Stimulated activated CD8-positive, alpha-beta memory T cell treated with anti-CD3 and anti-CD28 coated beads, Interleukin-7, amount 100 ng/mL, for 1 hour (primary cell): Measurements from ENCODE around the gene CLDN6.

Experiments
- DNase-seq, 2 donors: peaks; one replicate each; pipeline ENCODE4 v3.0.0-alpha.2; 2020; ENCODE audit warnings: low read depth in 2 of 2

Gene CLDN6

DNA sequence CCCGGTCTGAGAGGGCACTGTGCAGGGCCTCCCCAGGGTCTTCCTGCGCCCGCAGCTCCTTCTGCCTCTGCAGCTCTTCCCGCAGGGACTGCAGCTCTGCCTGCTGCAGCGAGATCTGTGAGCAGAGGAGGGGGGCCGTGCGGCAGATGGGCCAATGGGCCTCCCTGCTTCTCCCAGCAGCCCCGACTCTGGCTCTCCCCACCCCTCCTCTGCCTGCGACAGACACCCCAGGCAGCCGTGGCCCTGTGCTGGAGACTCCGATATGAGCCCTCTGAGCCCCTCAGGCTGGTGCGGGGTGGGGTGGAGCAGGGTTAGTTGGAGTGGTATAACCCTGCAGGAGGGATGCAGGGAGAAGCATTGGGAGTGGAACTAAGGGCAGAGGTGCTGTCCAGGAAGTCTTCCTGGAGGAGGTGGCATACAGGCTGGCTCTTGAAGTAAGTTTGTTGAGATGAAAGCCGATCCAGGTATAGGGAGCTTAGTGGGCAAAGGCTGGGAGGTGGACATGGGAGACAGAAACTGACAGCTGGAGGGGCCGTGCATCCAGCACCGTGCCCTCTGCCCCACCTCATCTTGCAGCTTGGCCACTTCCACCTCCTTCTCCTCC, 10.8 kb upstream of the CLDN6 start:
- DNase-seq: no peak

DNA sequence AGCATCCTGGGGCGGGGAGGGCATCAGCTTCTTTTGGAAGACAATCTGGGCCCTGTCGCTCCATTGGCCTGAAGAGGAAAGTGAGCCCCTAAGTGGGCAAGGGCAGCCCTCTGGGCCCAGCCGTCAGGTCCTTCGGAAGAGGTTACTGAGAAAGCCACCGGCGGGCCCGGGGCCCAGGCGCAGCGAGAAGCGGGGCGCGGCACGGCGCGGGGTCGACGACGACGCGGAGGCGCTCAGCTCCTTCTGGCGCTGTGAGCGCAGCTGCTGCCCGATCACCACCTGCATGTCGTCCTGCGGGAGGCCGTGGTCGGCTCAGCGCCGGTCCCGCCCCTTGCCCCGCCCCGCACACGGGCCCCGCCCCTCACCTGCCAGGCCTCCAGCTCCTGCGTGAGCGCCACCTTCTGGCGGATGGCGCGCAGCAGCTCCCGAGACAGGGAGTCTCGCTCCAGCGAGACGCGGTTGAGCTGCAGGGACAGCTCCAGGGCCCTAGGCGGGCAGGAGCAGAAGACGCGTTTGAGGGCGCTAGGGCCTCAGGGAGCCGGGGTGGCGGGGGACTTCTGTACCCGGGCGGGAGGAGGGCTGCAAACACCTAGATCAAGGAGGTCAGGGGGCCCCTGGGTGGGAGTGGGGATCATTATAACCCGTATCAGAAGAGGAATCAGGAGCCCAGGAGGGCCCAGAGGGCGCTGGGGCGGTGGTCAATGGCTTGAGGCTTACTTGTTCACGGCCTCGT, 10.2 kb upstream of the CLDN6 start:
- DNase-seq: peak; percentile 73 to 78

DNA sequence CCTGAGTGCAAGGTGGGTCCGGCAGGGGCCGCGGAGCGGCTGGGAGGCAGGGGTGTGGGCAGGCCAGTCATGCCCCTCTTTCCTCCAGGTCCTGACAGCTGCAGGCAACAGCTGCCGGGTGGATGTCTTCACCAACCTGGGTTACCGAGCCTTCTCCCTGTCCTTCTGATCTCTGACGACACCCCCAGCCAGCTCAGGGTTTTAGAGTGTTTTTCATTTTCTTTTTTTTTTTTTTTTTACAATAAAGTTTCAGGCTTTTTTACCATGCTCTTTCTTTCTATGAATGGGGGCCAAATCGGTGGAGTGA, 9.5 kb upstream of the CLDN6 start:
- DNase-seq: no peak

DNA sequence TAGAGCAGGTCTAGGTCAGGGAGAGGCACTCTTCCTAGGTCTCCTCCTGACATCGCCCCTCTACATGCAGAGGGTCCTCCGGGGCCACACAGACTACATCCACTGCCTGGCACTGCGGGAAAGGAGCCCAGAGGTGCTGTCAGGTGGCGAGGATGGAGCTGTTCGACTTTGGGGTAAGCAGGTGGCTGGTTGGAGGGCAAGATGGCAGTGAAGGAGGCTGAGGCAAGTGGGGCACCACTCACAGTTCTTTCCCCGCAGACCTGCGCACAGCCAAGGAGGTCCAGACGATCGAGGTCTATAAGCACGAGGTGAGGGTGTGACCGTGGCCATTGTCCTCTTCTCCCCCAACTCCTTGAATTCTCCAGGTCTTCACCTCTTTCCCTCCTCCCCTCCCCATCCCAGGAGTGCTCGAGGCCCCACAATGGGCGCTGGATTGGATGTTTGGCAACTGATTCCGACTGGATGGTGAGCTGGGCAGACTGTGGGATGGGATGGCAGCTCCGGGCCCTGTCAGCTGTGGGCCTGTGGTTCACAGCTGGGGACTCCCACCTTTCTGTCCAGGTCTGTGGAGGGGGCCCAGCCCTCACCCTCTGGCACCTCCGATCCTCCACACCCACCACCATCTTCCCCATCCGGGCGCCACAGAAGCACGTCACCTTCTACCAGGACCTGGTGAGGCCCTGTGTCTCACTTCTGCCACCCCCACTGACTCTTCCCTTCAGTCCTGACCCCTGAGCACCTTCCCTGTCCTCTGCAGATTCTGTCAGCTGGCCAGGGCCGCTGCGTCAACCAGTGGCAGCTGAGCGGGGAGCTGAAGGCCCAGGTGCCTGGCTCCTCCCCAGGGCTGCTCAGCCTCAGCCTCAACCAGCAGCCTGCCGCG, 8.9 kb upstream of the CLDN6 start:
- no peak for DNase-seq

DNA sequence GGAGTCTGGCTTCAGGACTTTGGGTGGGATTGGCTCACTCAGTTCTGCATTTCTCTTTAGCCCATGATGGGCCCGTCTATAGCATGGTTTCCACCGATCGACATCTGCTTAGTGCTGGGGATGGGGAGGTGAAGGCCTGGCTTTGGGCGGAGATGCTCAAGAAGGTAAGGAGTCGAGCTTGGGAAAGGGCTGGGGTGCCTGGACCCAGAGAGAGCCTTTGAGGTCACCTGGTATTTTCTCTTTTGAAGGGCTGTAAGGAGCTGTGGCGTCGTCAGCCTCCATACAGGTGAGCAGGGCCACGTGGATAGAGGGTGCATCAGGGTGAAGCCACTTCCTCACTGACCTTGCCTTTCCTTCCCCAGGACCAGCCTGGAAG, 8.0 kb upstream of the CLDN6 start:
- no peak for DNase-seq

DNA sequence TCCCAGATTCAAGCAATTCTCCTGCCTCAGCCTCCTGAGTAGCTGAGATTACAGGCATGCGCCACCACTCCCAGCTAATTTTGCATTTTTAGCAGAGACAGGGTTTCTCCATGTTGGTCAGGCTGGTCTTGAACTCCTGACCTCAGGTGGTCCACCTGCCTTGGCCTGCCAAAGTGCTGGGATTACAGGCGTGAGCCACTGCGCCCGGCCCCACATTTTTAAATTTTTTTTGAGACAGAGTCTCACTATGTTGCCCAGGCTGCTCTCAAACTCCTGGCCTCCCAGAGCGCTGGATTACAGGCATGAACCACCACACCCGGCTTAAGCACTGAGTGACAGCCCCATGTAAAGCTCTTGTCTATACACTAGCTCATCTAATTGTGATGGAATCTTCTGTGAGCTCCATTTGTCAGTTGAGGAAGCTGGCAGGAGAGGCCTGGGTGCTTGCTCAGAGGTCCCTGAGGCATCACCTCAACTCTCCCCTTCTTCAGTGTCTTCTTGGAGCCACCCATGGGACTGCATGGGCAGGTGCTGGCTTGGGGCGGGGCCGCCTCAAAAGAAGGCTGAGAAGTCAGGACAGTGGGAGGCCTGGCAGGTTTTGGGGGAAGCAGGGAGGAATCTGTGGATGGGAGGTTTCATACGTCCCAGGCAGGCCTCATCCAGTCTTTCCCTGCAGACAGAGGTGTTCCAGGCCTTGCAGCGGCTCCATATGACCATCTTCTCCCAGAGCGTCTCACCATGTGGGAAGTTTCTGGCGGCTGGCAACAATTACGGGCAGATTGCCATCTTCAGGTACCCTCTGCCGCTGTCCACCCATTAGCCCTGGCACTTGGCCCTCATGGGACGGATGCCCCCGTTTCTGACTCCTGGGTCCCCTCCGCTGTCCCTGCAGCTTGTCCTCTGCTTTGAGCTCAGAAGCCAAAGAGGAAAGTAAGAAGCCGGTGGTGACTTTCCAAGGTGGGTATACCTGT, 7.3 kb upstream of the CLDN6 start:
- DNase-seq: no peak

DNA sequence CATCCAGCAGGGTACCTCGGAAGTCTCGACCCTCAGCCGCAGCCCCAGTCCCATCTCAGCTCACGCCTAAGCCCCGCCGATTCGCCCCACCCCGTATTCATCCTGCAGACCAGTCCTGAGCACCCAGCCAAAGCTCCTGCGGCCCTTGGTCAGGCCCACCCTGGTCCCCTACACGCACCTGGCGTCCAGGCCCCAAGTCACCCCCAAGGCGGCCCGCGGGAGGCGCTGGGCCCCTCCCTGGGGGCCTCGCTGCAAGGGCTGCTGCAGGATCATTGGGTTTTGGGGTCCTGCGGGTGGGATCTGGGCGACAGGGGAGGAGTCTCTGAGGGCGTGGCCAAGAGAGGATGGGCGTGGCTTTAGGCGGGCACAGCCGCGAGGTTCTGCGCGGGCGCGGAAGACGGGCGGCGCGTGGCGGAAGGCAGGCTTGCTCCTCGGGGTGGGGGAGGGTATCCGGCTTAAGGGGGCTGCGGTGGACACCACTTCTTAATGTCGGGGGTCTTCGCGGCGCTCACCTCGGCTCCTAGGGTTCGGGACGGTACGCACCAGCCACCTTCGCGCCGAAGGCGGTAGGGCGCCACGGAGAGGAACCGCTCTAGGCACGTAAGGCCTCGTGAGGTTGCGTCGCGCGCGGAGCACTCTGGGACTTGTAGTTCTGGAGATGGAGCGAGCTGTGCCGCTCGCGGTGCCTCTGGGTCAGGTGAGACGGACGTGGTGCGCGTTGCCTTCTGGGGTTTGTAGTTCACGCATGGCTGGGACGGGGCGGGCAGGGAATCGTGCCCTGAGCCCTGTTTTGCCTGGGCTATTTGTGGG, 5.9 kb upstream of the CLDN6 start, which contains the start of the genes HCFC1R1 and THOC6:
Gene HCFC1R1 (minus strand): TSS at position 274 of the 810 bp plus-strand sequence. CDS start 1 bp downstream, at position 273.
Gene THOC6 (plus strand): TSS at position 367 of the 810 bp plus-strand sequence. CDS start 292 bp downstream, at position 659.
- peak; percentile 84 to 86 for DNase-seq

DNA sequence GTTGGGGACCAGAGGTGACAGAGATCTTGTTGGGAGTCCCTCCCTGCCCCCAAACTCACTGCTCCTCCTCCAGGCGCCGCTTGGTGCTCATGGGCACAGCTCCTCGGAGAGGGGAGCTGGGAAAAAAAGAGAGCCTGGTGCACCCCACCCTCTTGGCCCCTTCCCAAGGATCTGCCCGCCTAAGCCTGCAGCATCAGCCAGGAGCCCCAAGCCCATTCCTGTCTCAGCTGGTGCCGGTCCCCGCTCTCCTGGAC, 5.4 kb upstream of the CLDN6 start:
- DNase-seq: no peak

DNA sequence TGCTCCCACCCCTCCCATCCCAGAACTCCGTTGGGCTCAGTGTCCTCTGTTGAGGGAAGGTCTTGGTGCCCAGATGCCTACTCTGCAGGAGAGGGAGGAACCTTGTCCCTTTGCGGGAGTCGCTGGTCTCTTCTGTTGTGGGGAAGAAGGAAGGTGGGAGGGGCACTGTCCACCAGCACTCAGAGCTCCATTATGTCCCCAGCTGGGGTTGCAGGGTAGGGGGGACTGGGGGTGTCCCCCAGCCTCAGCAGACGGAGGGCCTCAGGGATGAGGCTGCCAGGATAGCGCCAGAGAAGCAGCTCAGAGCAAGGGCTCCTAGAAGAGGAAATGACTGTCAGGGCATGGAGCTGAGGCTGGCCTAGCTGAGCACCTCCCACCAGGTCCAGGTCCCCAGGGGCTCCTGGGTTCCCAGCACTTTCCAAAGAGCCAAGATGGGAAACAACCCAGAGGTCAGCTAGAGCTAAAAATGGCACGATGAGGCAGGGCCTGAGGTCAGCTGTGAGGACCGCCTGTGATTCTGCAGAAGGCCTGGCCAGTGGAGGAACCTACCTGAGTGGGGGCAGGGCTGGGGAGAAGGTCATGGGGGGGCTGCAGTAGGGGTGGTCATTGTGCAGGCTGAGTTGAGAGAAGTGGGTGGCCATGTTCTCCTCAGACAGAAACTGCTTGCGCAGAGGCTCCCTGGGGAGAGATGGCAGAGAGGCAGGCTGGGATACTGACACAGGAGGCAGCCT, 4.9 kb upstream of the CLDN6 start:
- no peak for DNase-seq

DNA sequence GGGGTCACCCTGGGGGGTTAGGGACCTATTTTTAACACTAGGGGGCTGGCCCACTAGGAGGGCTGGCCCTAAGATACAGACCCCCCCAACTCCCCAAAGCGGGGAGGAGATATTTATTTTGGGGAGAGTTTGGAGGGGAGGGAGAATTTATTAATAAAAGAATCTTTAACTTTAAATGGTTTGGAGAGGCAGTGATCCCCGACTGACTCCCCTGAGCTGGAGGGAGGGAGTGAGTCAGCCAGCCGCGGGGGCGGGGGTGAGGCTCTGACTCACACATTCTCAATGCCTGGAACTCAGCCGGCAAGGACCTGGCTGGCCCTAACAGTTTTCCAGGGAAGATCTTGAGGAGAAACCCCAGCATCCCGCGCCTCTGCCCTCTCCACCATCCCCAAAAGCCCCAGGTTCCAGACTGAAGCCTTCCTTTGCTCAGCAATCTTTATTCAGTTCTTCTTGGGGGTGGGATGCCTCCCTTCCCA, 4.3 kb upstream of the CLDN6 start:
- peak; percentile 65 to 75 for DNase-seq

DNA sequence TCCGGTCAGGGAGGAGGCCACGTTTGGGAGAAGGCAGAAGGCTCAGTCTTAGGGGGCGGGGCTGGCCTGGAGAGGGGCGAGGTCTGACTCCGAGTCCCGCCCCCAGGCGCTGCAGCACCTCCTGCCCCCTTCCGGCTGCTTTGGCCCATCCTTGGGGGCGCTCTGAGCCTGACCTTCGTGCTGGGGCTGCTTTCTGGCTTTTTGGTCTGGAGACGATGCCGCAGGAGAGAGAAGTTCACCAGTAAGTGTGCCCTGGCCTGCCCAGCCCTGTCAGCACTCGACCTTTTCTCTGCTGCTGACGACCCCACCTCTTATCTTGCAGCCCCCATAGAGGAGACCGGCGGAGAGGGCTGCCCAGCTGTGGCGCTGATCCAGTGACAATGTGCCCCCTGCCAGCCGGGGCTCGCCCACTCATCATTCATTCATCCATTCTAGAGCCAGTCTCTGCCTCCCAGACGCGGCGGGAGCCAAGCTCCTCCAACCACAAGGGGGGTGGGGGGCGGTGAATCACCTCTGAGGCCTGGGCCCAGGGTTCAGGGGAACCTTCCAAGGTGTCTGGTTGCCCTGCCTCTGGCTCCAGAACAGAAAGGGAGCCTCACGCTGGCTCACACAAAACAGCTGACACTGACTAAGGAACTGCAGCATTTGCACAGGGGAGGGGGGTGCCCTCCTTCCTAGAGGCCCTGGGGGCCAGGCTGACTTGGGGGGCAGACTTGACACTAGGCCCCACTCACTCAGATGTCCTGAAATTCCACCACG, 3.6 kb upstream of the CLDN6 start:
- DNase-seq: peak; percentile 50 to 57

DNA sequence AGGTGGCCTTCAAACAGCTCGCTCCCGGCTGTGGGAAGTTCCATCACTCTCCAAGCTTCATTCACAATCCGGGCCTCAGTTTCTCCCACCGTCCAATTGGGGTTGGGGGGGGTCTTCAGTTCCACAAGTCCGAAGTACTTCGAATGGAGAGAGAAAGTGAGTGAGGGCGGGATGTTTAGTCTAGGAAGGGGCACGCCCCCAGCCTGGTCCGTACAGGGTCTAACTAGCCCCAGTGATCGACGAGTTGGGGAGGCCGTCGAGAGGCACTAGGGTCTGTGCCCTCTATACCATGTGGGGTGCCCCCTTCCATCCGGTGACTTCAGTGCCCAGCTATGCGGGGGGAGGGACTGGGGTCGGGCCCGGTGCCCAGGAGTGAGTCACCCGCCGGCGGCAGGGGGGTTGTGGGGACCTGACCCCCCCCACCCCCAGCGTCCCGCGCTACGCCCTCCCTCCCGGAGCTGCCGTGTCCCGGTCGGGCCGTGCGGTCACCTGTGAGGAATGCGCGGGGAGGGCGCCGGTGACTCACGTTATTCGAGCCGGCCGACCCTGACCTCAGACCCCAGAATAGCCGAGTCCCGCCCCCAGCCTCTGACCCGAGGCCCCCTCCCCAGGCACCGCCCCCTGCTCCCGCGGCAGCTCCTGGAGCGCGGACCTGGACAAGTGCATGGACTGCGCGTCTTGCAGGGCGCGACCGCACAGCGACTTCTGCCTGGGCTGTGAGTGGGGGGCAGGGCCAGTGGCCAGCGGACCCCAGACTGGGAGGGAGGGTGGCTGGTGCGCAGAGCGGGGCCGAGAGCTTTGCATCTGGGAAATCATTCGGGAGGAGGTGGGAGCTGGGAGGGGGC, 2.8 kb upstream of the CLDN6 start:
- peak; percentile 46 to 53 for DNase-seq

DNA sequence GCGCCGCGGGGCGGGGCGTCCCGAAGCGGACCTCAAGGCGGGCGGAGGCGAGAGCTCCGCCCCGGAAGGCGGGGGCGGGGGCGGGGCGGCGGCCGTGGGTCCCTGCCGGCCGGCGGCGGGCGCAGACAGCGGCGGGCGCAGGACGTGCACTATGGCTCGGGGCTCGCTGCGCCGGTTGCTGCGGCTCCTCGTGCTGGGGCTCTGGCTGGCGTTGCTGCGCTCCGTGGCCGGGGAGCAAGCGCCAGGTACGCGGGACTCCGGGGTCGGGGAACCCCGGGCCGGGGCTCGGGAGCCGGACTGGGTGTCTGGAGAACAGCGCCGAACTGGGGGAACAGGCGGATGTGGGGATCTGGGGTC, 2.2 kb upstream of the CLDN6 start, which contains the start of gene TNFRSF12A:
Gene TNFRSF12A (plus strand): TSS at position 122 of the 357 bp plus-strand sequence. CDS start 30 bp downstream, at position 152.
- DNase-seq: peak in 1 of 2 donors; percentile 45

DNA sequence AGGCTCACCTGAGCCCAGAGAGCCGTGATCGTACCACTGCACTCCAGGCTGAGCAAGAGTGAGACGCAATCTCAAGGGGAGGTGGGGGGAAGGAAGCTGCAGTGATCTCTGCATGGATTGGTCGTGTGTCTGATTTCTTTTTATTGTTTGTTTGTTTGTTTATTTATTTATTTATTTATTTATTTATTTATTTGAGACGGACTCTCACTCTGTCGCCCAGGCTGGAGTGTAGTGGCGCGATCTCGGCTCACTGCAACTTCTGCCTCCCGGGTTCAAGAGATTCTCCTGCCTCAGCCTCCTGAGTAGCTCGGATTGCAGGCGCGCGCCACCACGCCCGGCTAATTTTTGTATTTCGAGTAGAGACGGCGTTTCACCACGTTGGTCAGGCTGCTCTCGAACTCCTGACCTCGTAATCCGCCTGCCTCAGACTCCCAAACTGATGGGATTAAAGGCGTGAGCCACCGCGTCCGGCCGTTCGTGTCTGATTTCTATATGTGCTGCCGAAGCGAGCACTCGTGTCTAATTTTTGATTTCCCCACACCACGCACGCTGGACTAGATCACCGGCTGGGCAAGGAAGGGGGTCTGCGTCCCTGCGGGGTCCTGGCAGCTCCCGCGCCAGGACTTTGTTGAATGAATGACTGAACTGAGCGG, 1.7 kb upstream of the CLDN6 start:
- no peak for DNase-seq

DNA sequence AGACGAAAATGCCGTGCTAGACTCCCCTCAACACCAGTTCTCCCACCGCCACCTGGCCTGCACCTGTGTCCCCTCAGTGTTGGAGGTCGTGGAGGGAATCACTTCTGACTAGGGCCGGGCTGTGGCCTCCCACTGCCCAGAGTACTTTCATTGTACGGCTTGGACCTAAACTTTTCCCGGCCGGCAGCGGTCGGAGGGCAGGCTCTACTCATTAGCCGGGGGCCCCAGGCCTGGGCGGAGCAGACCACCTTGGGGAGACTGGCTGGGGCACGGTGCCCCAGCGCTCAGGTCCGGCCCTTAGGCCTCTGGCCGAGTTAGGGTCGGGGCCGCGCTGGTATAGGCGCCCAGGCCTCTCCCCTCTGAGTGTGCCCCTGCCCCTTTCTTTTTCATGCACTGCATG, 639 bp downstream of the CLDN6 start:
- no peak for DNase-seq

DNA sequence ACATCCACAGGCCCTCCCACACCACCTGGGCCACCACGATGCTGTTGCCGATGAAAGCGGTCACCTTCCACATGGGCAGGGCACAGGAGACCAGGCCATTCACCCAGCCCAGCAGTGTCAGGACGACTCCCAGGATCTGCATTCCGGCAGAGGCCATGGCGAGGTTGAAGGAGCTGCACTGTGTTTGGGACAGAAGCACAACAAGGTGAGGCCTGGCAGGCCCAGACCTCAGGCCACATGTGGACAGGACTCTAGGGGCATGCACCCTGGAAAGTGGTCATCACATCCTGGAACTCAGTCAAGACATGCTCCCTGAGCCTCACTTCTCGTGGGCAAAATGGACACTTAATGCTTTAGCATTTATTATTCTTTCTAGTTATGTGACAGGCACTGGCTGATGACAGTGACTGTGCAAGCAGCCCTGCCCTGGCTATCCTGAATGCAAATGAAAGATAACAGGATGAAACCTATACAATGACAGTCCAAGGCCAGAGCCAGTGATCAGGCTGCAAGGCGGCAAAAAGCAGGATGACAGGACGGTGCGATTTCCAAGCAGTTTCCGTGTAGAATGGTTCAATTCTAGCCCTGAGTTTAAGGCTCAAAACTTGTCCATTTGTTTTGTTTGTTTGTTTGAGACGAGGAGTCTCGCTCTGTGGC, 2.0 kb downstream of the CLDN6 start:
- DNase-seq: no peak

DNA sequence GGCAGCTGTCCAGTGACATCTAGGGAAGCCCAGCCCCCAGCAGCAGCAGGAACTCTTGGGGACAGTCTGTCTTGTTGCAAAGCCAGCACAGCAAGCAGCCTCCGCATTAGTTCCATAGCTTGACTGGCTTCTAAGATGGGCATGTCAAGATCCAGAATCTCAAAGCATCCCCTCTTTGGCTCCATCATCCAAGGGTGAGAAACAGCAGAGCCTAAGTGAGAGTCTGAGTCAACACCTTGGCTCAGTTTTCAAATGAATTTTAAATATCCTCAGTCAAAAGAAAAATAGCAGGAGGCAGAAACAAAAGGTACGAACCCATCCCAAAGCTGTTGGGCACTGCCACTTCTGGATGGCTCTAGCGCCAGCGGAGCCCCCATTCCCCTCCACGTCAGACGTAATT, 3.0 kb downstream of the CLDN6 start:
- DNase-seq: no peak
